ENCODE measurements around the gene MACROD2.

Gene MACROD2

GRCh38 chr20:15328084-15328483 is 1332.8 kb downstream of the MACROD2 start:
- CTCF ChIA-PET: no interaction called here

GRCh38 chr20:15332711-15333160 is 1337.4 kb downstream of the MACROD2 start:
- CTCF ChIA-PET: interaction anchor here (0.6 kb wide), 1 partner anchor 267 kb away, joined by 3 read pairs; no protein-coding TSS in a partner anchor

More at GRCh38 chr20:15328084-15328483, 1332.8 kb downstream of the MACROD2 start:
- Histone ChIP-seq H3K9me3 (ENCODE audit: control insufficient read depth, insufficient read depth, low read depth, low read length) (no peaks in the 10 kb centered on the region), H3K4me3 (ENCODE audit: low read depth, low read length) (no peak overlapping the region), H3K4me1 (ENCODE audit: control insufficient read depth, insufficient read depth, low read length) (no peaks in the 10 kb centered on the region), H3K36me3 (ENCODE audit: control insufficient read depth in 2 of 2, insufficient read depth in 1 of 2, low read length in 2 of 2) (no peaks in the 10 kb centered on the region), H3K27ac (ENCODE audit: extremely low read depth, low read depth, low read length) (no peak overlapping the region)
- POLR2A ChIA-PET: no interaction called here
- TF ChIP-seq ZNF558 (tag by site-specific recombination; IDR thresholded peaks at IDR 0.05) (no peak), ZNF48 (tag by site-specific recombination; IDR thresholded peaks at IDR 0.05) (no peak), ZNF148 (tag by site-specific recombination; IDR thresholded peaks at IDR 0.05; ENCODE audit: borderline replicate concordance) (no peak), ZBTB21 (tag by site-specific recombination; IDR thresholded peaks at IDR 0.05) (no peak), ZNF501 (tag by site-specific recombination; IDR thresholded peaks at IDR 0.05) (no peak), ZSCAN23 (tag by site-specific recombination; IDR thresholded peaks at IDR 0.05) (no peak), ZNF677 (tag by site-specific recombination; IDR thresholded peaks at IDR 0.05) (no peak), ZNF549 (tag by site-specific recombination; IDR thresholded peaks at IDR 0.05) (no peak), PRDM4 (tag by site-specific recombination; IDR thresholded peaks at IDR 0.05) (no peak), HOXC10 (CRISPR knock-in tag; IDR thresholded peaks at IDR 0.05) (no peak), ZNF112 (tag by site-specific recombination; IDR thresholded peaks at IDR 0.05) (no peak), YY1 (tag by site-specific recombination; IDR thresholded peaks at IDR 0.05) (no peak), ZNF571 (tag by site-specific recombination; IDR thresholded peaks at IDR 0.05) (no peak), ZNF121 (tag by site-specific recombination; IDR thresholded peaks at IDR 0.05) (no peak), RBAK (tag by site-specific recombination; IDR thresholded peaks at IDR 0.05) (no peak), ZNF660 (tag by site-specific recombination; IDR thresholded peaks at IDR 0.05) (no peak), MYNN (tag by site-specific recombination; IDR thresholded peaks at IDR 0.05; ENCODE audit: borderline replicate concordance) (no peak), ZSCAN16 (tag by site-specific recombination; IDR thresholded peaks at IDR 0.05) (no peak)

More at GRCh38 chr20:15332711-15333160, 1337.4 kb downstream of the MACROD2 start:
- H3K4me1 ChIP-seq (ENCODE audit: control insufficient read depth, insufficient read depth, low read length): no peaks in the 10 kb centered on the region
- H3K36me3 ChIP-seq (ENCODE audit: control insufficient read depth in 2 of 2, insufficient read depth in 1 of 2, low read length in 2 of 2): no peaks in the 10 kb centered on the region
- TF ChIP-seq SP2 (tag by site-specific recombination; IDR thresholded peaks at IDR 0.05) (no peak), ATF2 (tag by site-specific recombination; IDR thresholded peaks at IDR 0.05; ENCODE audit: low read depth) (no peak), ZNF19 (tag by site-specific recombination; IDR thresholded peaks at IDR 0.05; ENCODE audit: low read depth) (no peak), ZNF664 (tag by site-specific recombination; IDR thresholded peaks at IDR 0.05) (no peak), ZBTB26 (tag by site-specific recombination; optimal IDR thresholded peaks at IDR 0.05) (no peak), ZNF670 (tag by site-specific recombination; IDR thresholded peaks at IDR 0.05; ENCODE audit: low read depth) (no peak), ZNF24 (tag by site-specific recombination; IDR thresholded peaks at IDR 0.05) (no peak), HOXD13 (CRISPR knock-in tag; IDR thresholded peaks at IDR 0.05; ENCODE audit: borderline replicate concordance) (no peak)
- no peaks in the 10 kb centered on the region for H3K9me3 ChIP-seq (ENCODE audit: control insufficient read depth, insufficient read depth, low read depth, low read length)
- H3K27ac ChIP-seq (ENCODE audit: extremely low read depth, low read depth, low read length): no peak overlapping the region
- no peak overlapping the region for H3K4me3 ChIP-seq (ENCODE audit: low read depth, low read length)
- POLR2A ChIA-PET: no interaction called here
